ENCODE data around the gene MRM2. TPM values are rescaled to one million over a fixed set of nuclear protein-coding genes. Genes with fewer than 3 reads are reported as not detected.

MRM2 gene
- total RNA-seq, 1 experiment from 2014 or later: 32.1 TPM

DNA sequence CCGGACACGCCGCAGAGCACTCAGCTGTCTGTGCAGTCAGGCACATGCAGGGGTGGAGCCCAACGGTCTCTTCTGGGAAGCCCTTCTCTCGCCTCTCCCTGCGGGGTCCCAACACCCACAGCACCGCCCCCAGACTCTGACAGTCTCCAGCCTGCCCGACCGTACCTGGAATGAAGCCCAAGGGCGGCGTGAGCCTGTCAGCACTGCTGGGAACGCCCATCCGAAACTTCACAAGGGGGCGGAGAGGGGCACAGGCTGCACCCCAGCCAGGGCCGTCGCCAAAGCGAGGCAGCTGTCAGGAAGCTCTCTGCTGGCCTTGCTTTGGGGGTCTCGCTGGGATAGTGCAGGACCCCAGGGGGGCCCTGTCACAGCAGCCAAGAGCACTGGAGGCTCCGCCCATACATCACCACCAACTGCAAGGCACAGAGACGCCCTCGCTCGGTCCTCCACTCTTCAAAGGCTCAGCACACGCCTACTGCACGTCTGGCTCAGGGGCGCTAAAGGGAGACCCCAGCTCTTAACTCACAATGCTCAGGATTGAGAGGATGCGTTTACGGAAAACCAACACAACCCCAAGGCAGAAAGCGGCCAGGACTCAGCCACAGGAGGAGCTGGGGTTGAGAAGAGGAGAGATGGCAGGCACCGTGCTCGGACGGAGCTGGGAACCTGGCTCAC, 40.2 kb downstream of the MRM2 start:
- POLR2A ChIA-PET: interaction anchor here (0.6 to 1.3 kb wide), 2 partner anchors 13 to 528 kb away, joined by 3 read pairs; no protein-coding TSS in a partner anchor
- peaks cover 15% of the 10 kb centered on the region for H3K36me3 Mint-ChIP-seq (ENCODE audit: insufficient read depth, unreplicated experiment)
- TF ChIP-seq, protein P1, sequence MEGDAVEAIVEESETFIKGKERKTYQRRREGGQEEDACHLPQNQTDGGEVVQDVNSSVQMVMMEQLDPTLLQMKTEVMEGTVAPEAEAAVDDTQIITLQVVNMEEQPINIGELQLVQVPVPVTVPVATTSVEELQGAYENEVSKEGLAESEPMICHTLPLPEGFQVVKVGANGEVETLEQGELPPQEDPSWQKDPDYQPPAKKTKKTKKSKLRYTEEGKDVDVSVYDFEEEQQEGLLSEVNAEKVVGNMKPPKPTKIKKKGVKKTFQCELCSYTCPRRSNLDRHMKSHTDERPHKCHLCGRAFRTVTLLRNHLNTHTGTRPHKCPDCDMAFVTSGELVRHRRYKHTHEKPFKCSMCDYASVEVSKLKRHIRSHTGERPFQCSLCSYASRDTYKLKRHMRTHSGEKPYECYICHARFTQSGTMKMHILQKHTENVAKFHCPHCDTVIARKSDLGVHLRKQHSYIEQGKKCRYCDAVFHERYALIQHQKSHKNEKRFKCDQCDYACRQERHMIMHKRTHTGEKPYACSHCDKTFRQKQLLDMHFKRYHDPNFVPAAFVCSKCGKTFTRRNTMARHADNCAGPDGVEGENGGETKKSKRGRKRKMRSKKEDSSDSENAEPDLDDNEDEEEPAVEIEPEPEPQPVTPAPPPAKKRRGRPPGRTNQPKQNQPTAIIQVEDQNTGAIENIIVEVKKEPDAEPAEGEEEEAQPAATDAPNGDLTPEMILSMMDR (IDR thresholded peaks at IDR 0.05; ENCODE audit: unreplicated experiment): no peak
- H3K9me3 Mint-ChIP-seq (ENCODE audit: unreplicated experiment): no peaks in the 10 kb centered on the region
- H3K4me3 Mint-ChIP-seq (ENCODE audit: unreplicated experiment): no peak overlapping the region
- H3K27me3 Mint-ChIP-seq (ENCODE audit: insufficient read depth, unreplicated experiment): no peaks in the 10 kb centered on the region
- intact Hi-C loops (cut with micrococcal nuclease): loop anchor here (10.0 kb wide), 1 partner anchor 537 kb away; no protein-coding TSS in a partner anchor
- DNase-seq (ENCODE audit: unreplicated experiment): no peak
- no peaks in the 10 kb centered on the region for H3K4me1 Mint-ChIP-seq (ENCODE audit: insufficient read depth, unreplicated experiment)
- no TSS peak for BruUV-seq (replicated peaks)
- CTCF ChIA-PET: interaction anchor here (0.6 kb wide), 1 partner anchor 1956 kb away, joined by 3 read pairs; no protein-coding TSS in a partner anchor
- H3K27ac Mint-ChIP-seq (ENCODE audit: low read depth, unreplicated experiment): no peak overlapping the region

GRCh38 chr7:2201128-2201527, 40.9 kb downstream of the MRM2 start:
- H3K4me1 Mint-ChIP-seq (ENCODE audit: insufficient read depth, unreplicated experiment): no peaks in the 10 kb centered on the region
- TF ChIP-seq, protein P1 (IDR thresholded peaks at IDR 0.05; ENCODE audit: unreplicated experiment): no peak
- intact Hi-C loops (cut with micrococcal nuclease): loop anchor here (10.0 kb wide), 1 partner anchor 536 kb away; no protein-coding TSS in a partner anchor
- ChIA-PET POLR2A (interaction anchor here (1.3 kb wide), 1 partner anchor 14 kb away, joined by 3 read pairs; no protein-coding TSS in a partner anchor), CTCF (interaction anchor here (0.6 to 1.3 kb wide), 2 partner anchors 8 to 1956 kb away, joined by 3 to 5 read pairs; no protein-coding TSS in a partner anchor)
- peaks cover 10% of the 10 kb centered on the region for H3K36me3 Mint-ChIP-seq (ENCODE audit: insufficient read depth, unreplicated experiment)
- no TSS peak for BruUV-seq (replicated peaks)
- no peak overlapping the region for H3K27ac Mint-ChIP-seq (ENCODE audit: low read depth, unreplicated experiment)
- H3K9me3 Mint-ChIP-seq (ENCODE audit: unreplicated experiment): no peaks in the 10 kb centered on the region
- no peak for DNase-seq (ENCODE audit: unreplicated experiment)
- no peak overlapping the region for H3K4me3 Mint-ChIP-seq (ENCODE audit: unreplicated experiment)
- no peaks in the 10 kb centered on the region for H3K27me3 Mint-ChIP-seq (ENCODE audit: insufficient read depth, unreplicated experiment)

GRCh38 chr7:2200584-2200980, 41.4 kb downstream of the MRM2 start:
- intact Hi-C loops (cut with micrococcal nuclease): loop anchor here (10.0 kb wide), 1 partner anchor 536 kb away; no protein-coding TSS in a partner anchor
- no peaks in the 10 kb centered on the region for H3K4me1 Mint-ChIP-seq (ENCODE audit: insufficient read depth, unreplicated experiment)
- no peak for DNase-seq (ENCODE audit: unreplicated experiment)
- TF ChIP-seq, protein P1 (IDR thresholded peaks at IDR 0.05; ENCODE audit: unreplicated experiment): no peak
- BruUV-seq (replicated peaks): no TSS peak
- no peak overlapping the region for H3K4me3 Mint-ChIP-seq (ENCODE audit: unreplicated experiment)
- H3K36me3 Mint-ChIP-seq (ENCODE audit: insufficient read depth, unreplicated experiment): peaks cover 16% of the 10 kb centered on the region
- H3K27me3 Mint-ChIP-seq (ENCODE audit: insufficient read depth, unreplicated experiment): no peaks in the 10 kb centered on the region
- CTCF ChIA-PET: interaction anchor here (1.3 kb wide), 1 partner anchor 9 kb away, joined by 5 read pairs; no protein-coding TSS in a partner anchor
- POLR2A ChIA-PET: no interaction called here
- no peaks in the 10 kb centered on the region for H3K9me3 Mint-ChIP-seq (ENCODE audit: unreplicated experiment)
- no peak overlapping the region for H3K27ac Mint-ChIP-seq (ENCODE audit: low read depth, unreplicated experiment)

DNA sequence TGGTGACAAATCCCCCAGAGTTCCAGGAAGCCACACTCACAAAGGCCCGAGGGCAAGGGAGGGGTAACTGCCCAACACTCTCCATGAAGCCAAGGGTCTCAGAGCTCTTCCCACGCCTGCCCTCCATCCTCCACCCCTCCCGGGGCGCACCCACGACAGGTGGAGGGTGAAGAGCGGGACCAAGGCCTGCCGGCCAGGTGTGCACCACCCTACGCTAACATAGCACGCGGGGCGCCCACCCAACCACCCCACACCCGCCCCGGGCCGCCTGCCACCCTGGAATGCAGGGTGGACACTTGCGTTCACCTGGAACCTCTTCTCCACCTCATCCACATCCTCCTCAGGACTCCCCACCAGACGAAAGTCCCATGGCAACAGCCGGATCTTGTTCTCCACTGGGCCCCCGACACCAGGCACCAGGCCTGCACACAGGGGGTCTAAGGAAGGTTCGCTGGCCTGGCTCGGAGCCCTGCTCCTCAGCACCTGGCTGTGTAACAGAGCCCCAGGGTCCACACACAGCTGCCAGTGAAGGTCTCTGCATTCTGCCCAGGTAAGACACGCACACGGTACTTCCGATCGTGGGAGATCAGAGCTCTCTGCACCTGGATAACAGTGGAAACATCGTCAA, 41.9 kb downstream of the MRM2 start:
- BruUV-seq (replicated peaks): no TSS peak

More for the DNA sequence above, 41.9 kb downstream of the MRM2 start:
- ChIA-PET CTCF (interaction anchor here (1.3 kb wide), 1 partner anchor 9 kb away, joined by 5 read pairs; no protein-coding TSS in a partner anchor), POLR2A (no interaction called here)
- H3K4me3 Mint-ChIP-seq (ENCODE audit: unreplicated experiment): no peak overlapping the region
- no peak overlapping the region for H3K27ac Mint-ChIP-seq (ENCODE audit: low read depth, unreplicated experiment)
- DNase-seq (ENCODE audit: unreplicated experiment): no peak
- H3K4me1 Mint-ChIP-seq (ENCODE audit: insufficient read depth, unreplicated experiment): no peaks in the 10 kb centered on the region
- TF ChIP-seq, protein P1 (IDR thresholded peaks at IDR 0.05; ENCODE audit: unreplicated experiment): no peak
- intact Hi-C loops (cut with micrococcal nuclease): loop anchor here (10.0 kb wide), 2 partner anchors 535 to 625 kb away; partner anchors contain the start of gene PSMG3
- no peaks in the 10 kb centered on the region for H3K9me3 Mint-ChIP-seq (ENCODE audit: unreplicated experiment)
- no peaks in the 10 kb centered on the region for H3K27me3 Mint-ChIP-seq (ENCODE audit: insufficient read depth, unreplicated experiment)
- H3K36me3 Mint-ChIP-seq (ENCODE audit: insufficient read depth, unreplicated experiment): peaks cover 16% of the 10 kb centered on the region

Measured in MCF 10A (cell line).